AG09319 (cell line): ENCODE data around the gene TXNDC2.

Source experiments
- DNase-seq: peaks from one replicate; pipeline ENCODE4 v3.0.0-alpha.2; 2010; ENCODE audit warnings: low read depth; ENCODE audit errors: extremely low read depth
- CTCF ChIP-seq: IDR thresholded peaks from 2 replicates; pipeline ENCODE4 v1.5.1; 2011; ENCODE audit warnings: low read depth, mild to moderate bottlenecking, inconsistent platforms, low read length, moderate library complexity

Gene TXNDC2

GRCh38 chr18:9915291-9916076 lies 29.7 kb downstream of the TXNDC2 start:
- no peak for TF ChIP-seq CTCF
- DNase-seq = no peak

- TF ChIP-seq CTCF = no peak
- no peak for DNase-seq
Observed at GRCh38 chr18:9916077-9916639, 30.4 kb downstream of the TXNDC2 start.

GRCh38 chr18:9916808-9917207 lies 31.0 kb downstream of the TXNDC2 start:
- no peak for DNase-seq
- TF ChIP-seq CTCF = no peak

- TF ChIP-seq CTCF = no peak
- no peak for DNase-seq
Observed at GRCh38 chr18:9918016-9918680, 32.4 kb downstream of the TXNDC2 start.

- DNase-seq = no peak
- TF ChIP-seq CTCF = no peak
Observed at GRCh38 chr18:9919564-9920232, 33.9 kb downstream of the TXNDC2 start.

- DNase-seq = no peak
- TF ChIP-seq CTCF = no peak
Observed at GRCh38 chr18:9922592-9923311, 37.0 kb downstream of the TXNDC2 start.
